HuH-7.5 (cell line): ENCODE data around the gene HIBADH.

ENCODE experiments used
- DNase-seq: peaks from one replicate; pipeline ENCODE4 v3.0.0; 2011; ENCODE audit warnings: low spot score

Gene HIBADH

DNA sequence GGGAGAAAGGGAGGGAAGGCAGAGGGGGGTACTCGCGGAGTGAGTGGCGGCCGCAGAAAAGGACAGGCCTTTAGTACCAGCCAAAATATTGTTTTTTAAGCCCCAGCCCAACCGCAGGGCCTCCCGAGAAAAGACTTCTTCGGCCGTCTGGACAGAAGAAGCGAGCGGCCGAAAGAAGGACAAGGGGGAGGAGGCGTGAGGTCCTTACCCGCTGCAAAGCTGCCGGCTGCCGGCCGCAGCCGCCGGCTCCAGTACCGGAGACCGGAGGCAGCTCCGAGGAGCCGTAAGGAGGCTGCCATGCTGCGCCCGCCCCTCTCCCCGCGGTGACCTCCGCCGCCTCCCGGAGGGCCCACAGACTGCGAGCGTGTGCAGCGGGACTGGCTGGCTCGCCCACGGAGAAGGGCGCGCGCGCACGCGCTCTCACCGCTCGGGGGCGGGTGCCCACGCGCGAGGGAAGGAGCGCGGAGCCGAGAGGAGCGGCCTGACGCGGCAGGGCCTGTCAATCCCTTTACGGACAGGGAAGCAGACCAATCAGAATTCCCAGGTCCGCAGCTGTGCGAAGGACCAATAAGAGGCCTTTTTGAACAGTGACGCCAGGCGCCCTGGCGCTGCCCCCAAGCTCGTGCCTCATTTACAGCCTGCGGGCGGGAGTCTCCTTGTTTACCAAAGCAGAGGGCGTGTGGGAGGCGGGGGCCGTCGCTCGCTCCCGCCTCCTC is at the start of gene HIBADH:
Gene HIBADH (minus strand): TSS at position 394 of the 716 bp plus-strand sequence. CDS start 95 bp downstream, at position 299.
- DNase-seq = peak; percentile 88

DNA sequence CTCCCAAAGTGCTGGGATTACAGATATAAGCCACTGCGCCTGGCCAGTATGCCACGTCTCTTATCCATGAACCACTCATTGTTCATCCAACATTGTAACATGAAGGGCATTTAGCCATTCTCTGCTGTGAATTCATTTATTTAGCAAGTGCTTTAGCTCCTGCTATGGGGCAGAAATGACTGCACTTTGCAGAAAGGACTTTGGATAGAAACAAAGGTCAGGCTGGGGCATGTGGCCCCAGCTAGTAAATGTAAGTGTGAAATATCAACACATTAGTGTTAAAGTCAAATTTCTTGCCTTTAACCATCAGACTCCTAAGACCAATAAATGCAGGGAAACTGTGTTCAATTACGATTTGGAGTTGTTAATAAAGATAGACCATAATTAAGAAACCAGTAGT is 49.5 kb upstream of the HIBADH start:
- DNase-seq = no peak

DNA sequence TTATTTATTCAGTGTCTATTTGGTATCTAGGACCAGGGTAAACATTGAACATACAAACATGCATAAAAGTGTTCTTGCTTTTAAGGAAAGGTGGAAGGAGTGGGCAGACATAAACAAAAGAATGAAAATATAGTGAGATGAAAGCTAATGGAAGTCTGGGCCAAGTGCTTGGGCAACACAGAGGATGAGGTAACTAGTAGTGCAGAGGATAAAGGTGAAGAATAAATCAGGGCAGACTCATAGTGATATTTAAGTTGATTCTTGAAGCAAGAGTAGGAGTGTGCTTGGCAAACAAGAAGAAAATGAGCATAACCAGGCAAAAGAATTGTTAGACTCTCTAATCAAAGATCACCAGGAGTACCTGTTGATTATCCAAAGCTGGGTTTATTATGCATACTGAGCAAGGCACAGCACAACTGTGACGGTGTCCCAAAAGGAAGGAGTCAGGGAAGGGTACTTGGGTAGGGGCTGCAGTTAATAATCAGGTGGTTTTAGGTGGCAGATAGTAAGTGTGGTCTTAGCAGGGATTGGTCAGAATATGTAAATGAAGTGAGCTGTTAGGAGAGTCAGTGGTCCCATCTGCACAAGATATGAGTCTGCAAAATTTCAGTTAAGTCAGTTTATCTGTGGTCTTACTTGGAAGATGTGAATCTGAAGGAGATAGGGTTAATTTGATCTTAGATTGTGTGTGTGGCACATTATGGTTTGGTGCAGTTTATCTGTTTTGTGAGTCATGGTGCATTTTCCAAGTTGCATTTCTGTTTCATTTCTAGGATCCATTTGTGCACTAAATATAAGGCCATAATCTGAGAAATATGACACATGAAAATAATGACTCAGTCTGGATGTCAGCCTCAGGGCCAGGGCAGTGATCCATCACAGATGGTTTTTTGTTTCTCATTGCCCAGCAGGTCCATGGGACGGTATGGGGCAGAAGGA is 46.7 kb upstream of the HIBADH start:
- no peak for DNase-seq

DNA sequence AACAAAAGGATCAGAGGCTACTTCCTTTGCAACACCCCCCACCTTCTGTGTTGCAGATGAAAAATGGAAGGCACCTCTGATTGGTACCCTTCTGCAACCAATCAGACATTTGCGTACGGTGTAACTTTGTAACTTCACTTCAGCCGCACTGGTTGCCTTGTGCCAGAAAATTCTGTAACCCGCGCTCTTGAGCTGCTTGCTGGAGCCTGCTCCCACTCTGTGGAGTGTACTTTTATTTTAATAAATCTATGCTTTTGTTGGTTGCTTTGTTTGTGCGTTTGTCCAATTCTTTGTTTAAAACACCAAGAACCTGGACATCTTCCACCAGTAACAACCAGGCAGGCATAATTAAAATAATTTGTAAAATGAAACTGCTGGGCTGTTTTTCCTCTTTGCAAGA is 45.8 kb upstream of the HIBADH start:
- no peak for DNase-seq

DNA sequence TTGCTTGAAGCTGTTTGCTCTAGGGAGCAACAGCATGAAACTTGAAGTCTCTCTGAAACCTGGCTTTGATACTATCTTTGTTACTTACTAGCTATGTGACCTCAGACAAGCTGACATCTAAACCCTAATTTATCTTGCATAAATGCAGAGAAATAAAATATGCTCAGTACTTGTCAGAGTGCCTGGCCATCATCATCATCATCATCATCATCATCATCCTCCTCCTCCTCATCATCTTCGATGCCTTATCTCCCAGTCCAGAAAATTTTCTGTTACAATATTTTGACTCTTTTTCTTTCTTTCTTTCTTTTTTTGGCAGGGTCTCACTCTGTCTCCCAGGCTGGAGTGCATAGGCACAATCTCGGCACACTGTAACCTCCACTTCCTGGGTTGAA is 42.5 kb upstream of the HIBADH start:
- DNase-seq = no peak

DNA sequence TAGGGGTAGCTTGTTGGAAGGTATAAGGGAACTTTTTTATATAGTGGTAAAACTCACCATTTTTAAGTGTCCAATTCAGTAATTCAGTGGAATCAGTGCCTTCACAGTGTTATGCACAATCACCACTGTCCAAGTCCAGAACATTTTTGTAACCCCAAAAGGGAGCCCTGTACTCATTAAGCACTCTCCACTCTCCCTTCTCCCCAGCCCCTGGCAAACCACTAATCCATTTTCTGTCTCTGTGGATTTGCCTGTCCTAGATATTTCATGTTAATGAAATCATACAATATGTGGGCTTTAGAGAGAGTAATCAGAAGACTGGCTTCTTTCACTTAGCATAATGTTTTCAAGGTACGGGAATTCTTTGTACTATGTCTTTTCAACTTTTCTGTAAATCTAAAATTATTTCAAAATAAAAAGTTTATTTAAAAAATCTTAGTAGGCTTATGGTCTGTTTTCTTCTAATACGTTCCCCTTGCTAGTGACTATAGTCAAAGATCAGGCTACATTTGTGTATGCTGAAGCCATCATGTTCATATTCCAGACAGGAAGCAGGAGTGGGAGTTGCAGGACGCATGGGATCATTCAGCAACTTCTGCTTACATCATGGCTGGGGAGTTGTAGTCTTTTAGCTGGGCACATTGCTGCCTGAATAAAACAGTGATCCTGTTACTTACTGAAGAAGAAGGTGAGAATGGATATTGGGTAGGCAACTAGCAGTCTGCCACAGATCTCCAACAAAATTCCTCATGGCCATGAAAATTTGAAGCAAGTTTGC is 41.9 kb upstream of the HIBADH start:
- DNase-seq = no peak

DNA sequence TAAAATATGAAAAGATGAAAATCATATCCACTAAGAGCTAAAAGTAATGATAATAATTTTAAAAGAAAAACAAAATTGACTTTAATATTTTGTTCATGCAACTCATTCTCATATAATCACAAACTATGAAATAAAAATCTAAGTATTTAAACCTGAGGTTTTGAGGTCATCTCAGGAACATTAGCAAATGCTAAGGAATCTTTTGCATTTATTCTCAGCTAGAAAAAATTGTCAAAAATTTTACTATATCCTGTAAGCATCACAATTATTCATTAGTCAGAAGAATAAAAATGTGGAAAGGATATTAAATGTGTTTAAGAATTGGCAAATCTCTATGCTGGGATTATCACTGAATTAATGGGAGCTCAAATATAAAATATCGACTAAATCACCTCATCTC is 40.5 kb upstream of the HIBADH start:
- DNase-seq = no peak

DNA sequence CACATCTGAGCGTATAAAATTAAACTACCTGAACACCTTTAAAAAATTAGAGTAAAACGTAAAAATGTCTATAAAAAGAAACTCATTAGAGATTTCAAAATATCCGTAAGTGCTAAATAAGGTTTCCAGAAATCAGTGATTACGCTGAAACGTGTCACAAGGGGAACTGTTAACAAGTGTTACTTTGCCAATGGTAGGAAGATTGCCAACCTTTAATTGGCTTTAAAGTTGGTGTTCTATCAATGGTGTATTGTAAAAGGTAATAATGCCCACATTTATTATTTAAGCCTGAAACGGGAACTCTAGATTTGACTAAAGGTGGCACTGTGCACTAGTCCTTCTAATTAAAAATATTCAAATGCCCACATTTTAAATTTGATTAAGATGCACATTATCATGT is 37.8 kb upstream of the HIBADH start:
- no peak for DNase-seq

DNA sequence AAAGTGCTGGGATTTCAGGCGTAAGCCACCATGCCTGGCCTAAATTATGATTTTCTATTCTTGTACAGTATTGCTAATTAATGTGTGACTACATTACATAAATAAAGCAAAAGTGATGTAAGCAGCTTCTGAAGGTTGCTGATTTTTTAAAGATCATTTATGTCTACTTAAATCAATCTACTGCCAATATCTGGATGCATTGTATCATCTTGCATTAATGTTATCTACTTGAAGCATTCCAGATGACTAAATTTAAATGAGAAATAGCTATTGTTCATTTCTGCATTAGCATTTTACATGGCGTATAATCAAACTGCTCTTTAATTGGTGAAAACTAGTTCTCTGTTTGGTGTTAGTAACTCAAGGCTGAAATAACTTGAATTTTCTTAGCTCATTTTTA is 37.1 kb upstream of the HIBADH start:
- DNase-seq = no peak

DNA sequence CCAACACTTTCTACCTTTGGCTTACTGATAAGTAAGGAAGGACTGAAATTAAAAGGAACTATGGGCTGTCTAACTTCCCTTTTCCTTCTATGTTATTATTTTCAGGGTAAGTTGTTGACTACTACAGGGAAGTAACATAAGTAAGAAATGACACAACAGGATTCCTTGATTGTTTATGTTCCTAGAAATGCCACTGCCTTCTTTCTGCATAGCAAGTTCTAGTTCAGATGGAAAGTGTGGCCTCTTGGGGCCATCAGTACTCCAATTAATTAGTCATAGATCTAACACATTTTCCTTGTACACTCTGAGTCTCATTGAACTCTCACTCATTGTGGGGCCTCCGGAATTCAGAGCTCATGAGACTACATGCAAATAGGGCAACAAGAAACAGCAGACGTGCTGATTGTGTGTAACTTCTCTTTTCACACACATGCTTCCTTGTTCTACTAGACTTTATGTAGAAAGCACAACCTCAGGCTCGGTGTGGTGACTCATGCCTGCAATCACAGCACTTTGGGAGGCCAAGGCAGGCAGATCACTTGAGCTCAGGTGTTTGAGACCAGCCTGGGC is 35.3 kb upstream of the HIBADH start:
- DNase-seq = no peak

DNA sequence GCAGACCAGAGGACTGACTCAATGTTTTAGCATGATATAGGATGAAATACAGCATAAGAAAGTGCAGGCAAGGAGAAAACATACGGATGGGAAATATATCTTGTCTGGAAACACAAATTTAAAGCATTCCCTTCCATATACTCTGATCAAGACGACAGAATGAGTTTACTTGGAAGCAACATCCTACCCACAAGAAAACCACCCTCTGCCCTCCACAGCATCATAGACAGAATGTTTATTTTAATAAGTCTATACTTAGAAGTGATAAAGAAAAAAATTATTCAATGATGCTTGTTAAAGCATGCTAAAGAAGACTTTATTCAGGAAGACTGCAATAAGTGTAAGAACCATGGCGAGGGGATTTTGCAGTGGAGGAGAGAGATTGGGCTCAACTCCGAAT is 32.4 kb upstream of the HIBADH start:
- DNase-seq = no peak

DNA sequence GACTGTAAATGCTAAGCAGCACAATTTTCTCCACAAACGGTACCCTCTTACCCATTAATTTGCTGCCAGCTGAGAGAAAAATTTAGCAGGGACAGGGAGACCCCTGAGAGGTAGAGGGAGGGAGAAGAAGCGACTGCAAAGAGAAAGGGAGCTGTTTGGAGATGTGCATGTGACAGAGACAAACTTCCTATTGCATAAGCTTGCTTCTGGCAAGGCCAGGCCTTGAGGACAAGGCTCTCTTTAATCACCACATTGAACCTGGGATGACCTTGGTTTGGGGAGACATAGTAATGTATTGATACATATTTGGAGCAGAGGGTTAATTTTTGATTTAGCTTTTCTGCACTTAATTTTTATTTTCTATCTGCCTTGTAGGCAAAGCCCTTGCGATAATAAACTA is 31.1 kb upstream of the HIBADH start:
- DNase-seq = no peak

DNA sequence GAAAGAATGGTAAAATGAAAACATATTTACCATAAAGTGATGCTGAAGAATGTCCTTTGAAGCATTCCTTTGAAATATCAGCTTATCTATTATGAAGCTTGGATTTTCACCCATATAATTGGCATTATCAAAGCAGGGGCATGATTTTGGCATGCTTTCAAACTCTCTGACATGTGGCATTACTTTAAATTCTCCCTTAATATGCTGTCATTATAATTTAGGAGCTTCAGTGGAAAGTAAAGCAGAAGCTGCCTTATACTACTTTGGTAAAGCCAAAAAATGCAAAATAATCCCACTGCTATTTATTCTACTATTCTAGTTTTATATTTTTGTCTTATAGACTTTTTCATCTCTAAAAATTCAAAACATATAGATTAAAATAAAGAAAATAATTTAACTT is 28.0 kb upstream of the HIBADH start:
- no peak for DNase-seq

DNA sequence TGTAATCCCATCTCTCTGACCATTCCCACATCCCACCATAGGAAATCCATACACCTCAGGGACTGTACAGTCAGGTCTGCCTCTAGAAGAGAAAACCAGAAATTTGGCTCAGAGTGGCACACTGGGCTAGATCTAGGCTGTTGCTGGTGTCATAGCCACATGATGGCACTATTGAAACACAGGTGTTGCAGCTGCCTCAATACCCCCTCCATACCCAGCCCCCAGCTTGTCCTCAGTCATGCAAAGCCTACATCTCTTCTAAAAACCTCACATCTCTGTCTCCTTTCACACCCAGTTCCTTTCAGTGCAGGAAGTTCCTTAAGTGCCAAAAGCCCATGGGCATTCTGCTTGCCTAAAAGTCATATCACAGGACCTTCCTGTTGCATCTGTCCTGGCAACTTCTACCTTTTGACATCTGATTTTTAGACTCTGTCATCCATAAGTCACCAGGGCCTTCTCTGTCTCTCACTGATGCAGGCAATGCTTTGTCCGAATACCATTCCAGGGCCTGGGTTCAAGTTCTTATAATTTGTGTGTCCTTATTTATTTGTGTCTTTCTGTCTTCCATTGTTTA is 27.0 kb upstream of the HIBADH start:
- DNase-seq = peak; percentile 22

DNA sequence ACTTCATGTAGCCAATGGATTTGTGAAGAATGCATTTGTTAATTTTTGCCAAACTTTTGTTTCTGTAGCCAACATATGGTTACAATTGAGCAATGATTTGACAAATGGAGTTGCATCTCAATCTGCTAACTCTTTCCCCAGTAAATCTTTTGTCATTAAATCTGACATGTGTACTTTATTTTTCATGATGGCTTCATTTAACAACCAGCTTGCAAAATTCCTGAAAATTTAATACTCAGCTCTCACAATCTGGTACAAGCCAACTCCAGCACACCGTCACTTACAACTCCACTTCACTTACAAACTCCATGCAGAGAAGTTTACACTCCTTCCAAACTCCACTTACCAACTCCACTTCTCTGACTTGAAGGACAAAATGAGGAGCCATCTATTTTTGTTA is 26.5 kb upstream of the HIBADH start:
- DNase-seq = no peak

DNA sequence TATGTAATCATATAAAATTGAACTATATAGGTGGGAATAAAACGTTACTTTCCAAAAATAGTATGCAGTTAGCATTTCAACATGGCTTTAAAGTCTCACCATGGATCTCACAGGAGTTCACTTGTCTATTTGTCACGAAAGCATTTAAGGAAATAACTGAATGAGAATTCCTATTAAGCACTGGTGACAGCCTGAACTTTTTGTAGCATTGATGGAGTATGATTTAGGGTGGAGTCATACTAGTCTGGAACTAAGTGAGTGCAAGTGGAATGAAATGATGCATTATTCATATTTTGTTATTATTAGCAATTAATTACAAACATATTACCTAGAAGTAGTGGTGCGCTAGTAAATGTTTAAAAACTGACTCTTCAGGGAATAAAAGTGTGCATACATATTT is 26.0 kb upstream of the HIBADH start:
- no peak for DNase-seq

DNA sequence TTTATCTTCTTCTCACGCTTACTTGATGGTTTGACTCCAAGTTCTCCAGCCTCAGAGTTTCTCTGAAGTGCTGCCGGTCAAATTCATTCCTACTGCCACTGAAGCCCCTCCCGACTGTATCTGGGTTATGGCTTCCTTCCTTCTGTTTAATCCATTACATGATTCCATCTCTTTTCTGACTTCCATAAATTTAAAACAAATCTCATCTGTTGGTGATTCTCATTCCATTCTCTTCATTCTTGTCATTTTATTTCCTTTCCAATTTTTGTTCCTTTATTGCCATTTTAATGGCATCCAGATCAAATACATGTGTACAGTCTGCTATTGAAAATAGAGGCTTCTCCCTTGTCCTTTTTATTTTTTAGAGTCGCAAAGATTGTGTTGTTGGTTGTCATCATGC is 25.4 kb upstream of the HIBADH start:
- no peak for DNase-seq

DNA sequence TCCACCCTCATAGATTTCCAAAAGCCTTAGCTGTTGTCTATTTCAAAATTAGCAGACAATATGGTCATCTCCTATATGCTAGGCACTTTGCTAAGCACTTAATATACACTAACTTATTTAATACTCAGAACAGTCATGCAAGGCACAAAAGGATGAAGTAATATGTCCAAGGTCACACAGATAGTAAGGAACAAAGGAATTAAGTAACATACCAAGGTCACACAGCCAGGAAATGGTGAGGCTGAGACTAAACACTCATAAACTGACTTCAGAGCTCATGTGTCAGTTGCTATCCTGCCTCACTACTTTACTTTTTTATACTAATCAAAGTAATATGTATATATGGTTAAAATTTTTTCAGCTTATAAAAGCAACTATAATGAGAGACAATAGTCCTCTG is 23.6 kb upstream of the HIBADH start:
- DNase-seq = no peak

DNA sequence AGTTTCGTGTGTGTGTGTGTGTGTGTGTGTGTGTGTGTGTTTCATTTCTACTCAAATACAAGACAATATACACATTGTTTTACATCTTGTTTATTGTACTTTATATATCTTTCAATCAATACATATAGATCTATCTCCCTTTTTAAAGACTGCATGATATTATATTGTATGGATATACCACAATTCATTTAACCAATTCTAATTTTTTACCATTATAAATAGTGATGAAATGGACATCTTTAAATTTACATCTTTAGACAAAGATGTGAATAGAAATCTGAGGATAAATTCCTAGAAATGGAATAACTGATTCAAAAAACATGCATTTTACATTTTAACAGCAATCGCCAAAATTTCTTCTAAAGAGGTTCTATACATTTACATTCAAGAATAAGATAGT is 23.2 kb upstream of the HIBADH start:
- DNase-seq = no peak

DNA sequence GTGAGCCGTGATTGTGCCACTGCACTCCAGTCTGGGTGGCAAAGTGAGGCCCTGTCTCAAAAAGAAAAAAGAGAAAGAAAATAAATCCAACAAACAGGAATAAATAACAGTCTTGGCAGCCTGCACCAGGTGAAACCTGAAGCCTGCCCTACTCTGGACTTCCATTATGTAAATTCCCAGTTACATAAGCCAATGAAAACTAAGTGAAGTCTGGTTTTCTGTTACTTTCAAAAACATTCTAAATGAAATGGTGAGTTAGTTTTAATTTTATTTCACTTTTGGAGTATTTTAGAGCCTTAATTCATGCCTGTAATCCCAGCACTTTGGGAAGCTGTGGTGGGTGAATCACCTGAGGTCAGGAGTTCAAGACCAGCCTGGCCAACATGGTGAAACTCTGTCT is 22.5 kb upstream of the HIBADH start:
- no peak for DNase-seq

DNA sequence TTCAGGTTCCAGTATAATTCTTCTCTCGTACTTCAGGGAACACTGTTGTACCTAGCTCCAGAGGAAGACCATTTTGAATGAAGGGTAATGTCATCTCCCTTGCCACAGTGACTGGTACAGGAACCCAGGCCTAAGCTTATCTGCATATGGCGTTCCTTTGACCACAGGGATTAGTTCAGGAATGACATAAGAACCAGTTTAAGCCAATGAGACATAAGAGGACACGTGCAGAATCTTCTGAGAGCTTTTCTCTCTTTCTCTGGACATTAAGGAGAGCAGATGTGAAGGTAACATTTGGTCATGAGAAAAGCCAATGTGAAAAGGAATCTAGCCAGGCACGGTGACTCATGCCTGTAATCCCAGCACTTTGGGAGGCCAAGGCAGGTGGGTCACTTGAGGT is 21.8 kb upstream of the HIBADH start:
- no peak for DNase-seq

DNA sequence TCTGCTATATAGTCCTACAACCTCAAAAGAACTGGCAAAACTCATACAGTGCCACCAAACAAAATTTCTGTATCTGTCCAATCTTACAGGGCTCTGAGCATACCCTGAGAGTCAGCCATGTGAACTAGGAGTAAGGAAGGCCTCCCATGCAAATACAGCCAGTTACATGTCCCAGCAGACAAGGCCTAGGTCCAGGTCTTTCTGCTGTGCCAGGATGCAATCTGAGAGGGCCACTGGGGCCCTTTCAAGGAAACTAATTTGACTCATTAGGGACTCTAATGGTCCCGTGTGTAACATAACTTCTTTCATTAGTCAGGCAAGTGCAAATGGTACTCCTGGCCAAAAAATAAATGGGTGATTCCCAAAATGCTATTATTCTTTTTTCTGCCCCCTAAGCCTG is 17.9 kb upstream of the HIBADH start:
- no peak for DNase-seq
